HL-60/S4 treated with phorbol 12-myristate 13-acetate at 8.2 ng/mL for 4 days and 3 days (cell line): ENCODE data around the gene POU3F3.

ENCODE experiments used
- in situ Hi-C: fragments of 300-500 bp; cut with MboI; formaldehyde crosslinking; loops from 2 replicates; pipeline ENCODE4 v1.15.0; 2022; ENCODE audit warnings: low sequenced_read_pairs

The POU3F3 gene

DNA sequence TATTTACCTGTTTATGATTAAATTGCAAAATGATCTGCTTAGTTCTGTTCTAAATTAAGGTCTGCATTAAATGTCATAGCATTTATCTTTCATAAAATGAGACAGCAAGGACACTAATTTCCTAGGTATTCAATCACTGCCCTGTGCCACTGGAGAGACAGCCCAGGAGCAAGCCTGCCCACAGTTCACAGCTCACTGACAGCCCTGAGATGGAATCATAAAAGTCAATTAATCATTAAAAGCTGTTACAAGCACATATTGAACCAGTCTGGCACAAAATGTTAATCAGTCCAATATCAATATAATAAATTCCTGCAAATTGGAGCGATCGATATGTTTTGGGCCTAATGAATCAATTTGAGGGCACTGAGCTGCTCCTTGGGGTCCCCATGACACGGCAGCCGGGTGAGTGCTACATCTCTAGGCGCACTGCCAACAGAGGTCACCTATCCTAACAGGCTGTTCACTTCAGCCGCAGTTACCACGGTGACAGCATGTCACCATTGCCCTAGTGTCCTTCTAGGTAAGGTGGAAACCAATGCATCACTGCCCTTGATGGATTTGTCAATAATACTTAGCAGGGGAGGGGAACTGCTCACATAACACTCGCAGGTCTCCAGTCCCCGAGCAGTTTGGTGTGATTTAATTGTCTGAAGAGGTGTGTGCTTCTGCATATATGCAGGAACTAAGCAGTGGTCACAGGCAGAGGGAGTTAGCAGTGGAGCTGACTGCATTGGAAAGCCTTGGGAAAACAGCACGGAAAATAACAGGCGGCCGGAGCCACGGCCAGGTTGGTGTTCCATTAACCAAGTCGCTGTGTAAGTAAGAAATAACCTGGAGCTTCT, 47.3 kb downstream of the POU3F3 start:
- in situ Hi-C loops, result no loop called here

DNA sequence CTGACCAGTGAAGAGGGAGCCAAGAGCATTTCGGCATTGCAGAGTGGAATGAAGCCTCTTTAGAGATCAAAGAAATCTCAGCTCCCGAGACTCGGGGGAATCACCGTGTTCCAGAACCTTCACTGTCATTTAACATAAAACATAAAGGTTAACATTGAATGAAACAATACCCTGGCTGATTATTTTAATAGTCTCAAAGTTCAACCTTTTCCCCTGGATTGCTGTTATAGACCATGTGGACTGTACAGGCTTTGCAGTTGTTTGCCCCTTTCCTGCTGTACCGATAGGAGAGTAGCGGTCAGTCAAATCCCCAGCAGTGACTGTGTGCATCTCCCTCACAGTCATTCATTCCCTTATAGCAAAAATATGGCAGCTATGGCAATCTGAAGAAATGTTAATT, 48.4 kb downstream of the POU3F3 start:
- in situ Hi-C loops, result no loop called here
